ENCODE data around the gene IKBKG. TPM values are rescaled to one million over a fixed set of nuclear protein-coding genes. Genes with fewer than 3 reads are reported as not detected.
A peak's percentile ranks its signal among the peaks of the same experiment; 100 is the strongest.

IKBKG gene
- total and polyA plus RNA-seq, 2 of the 4 experiments (the other 2 are of a cell fraction): 16.5 to 38.2 TPM

GRCh38 chrX:154515966-154516655 lies 31.3 kb upstream of the IKBKG start, which contains the start of gene FAM3A:
Gene FAM3A (minus strand): TSS chrX:154516232. CDS start chrX:154515772, 460 bp downstream.
- peaks cover 3% of the 10 kb centered on the region for H3K9me1 ChIP-seq (ENCODE audit: insufficient read depth, low read length)
- peak within 1 kb of the TSS; percentile 87 for H3K4me3 ChIP-seq (ENCODE audit: insufficient read depth, low read depth, low read length)
- H3K4ac ChIP-seq (ENCODE audit: low read depth, low read length): peak within 1 kb of the TSS; percentile 62
- H2AK9ac ChIP-seq (replicated peaks; ENCODE audit: low read depth, low read length, poor library complexity): peak within 1 kb of the TSS; percentile 90
- H3K23ac ChIP-seq (ENCODE audit: low read depth, low read length): peak within 1 kb of the TSS; percentile 78
- H4K5ac ChIP-seq (ENCODE audit: low read depth, low read length): peak within 1 kb of the TSS; percentile 27
- no peak within 1 kb of the TSS for H2BK15ac ChIP-seq (ENCODE audit: low read depth, low read length)
- BruUV-seq (replicated peaks): no TSS peak
- peak within 1 kb of the TSS; percentile 71; the same call in 1 of the 2 replicates for H3K56ac ChIP-seq (ENCODE audit: extremely low read depth, insufficient read depth, low read length)
- peak within 1 kb of the TSS; percentile 94 for H3K4me2 ChIP-seq (ENCODE audit: low read depth, low read length)
- dilution Hi-C loops (cut with HindIII; ENCODE audit: low sequenced_read_pairs, unreplicated experiment) (no loop called here), intact Hi-C loops (cut with micrococcal nuclease) (loop anchor here (2.0 kb wide), 2 partner anchors 25 to 31 kb away; partner anchors contain the start of genes G6PD, IKBKG and SLC10A3), in situ Hi-C loops (cut with MboI; ENCODE audit: low sequenced_read_pairs) (no loop called here)
- H3K9ac ChIP-seq (ENCODE audit: low read depth, low read length): peak within 1 kb of the TSS; percentile 79
- no peaks in the 10 kb centered on the region for H4K20me1 ChIP-seq (ENCODE audit: insufficient read depth, low read length)
- no peaks in the 10 kb centered on the region; the same call in 1 of the 2 replicates for H3K36me3 ChIP-seq (ENCODE audit: control insufficient read depth, insufficient read depth, low read length)
- peaks cover 8% of the 10 kb centered on the region; the same call in 1 of the 2 replicates for H3K4me1 ChIP-seq (ENCODE audit: control insufficient read depth, insufficient read depth, low read length)
- ATAC-seq (ENCODE audit: low read depth): peak; percentile 96
- ChIA-PET CTCF (no interaction called here), POLR2A (ENCODE audit: unreplicated experiment) (interaction anchor here (0.7 kb wide), 1 partner anchor 19 kb away, joined by 3 read pairs; no protein-coding TSS in a partner anchor)
- no peaks in the 10 kb centered on the region for H3K9me3 ChIP-seq (ENCODE audit: control insufficient read depth, insufficient read depth, low read length)
- H4K91ac ChIP-seq (ENCODE audit: insufficient read depth, low read depth, low read length): peak within 1 kb of the TSS; percentile 73
- H3K27ac ChIP-seq (ENCODE audit: insufficient read depth, low read length): peak within 1 kb of the TSS; percentile 91
- DNase-seq: peak; percentile 85
- peak within 1 kb of the TSS; percentile 40 to 83; a peak in 3 of 4 replicates for H4K8ac ChIP-seq (ENCODE audit: low read depth in 2 of 2, low read length in 2 of 2)
- H2AFZ ChIP-seq (replicated peaks; ENCODE audit: low read length, poor library complexity): peak within 1 kb of the TSS; percentile 85
- TF ChIP-seq RFX5 (IDR thresholded peaks at IDR 0.05; ENCODE audit: low read depth, low read length) (no peak), POLR2A (IDR thresholded peaks at IDR 0.05; ENCODE audit: low read depth, low read length) (peak; percentile 71; the same call in 1 of the 2 replicates), NFE2L2 (IDR thresholded peaks at IDR 0.05; ENCODE audit: low read depth, low read length) (no peak), USF2 (IDR thresholded peaks at IDR 0.05; ENCODE audit: low read depth, low read length) (no peak), MXI1 (IDR thresholded peaks at IDR 0.05; ENCODE audit: borderline replicate concordance, low read depth, low read length) (0 out of 2 replicates have a peak, but pooled peaks have one; percentile 5)
- H2BK120ac ChIP-seq (ENCODE audit: low read depth, low read length): no peak within 1 kb of the TSS
- peak within 1 kb of the TSS; percentile 68 for H3K14ac ChIP-seq (replicated peaks; ENCODE audit: low read depth, low read length)
- peak within 1 kb of the TSS; percentile 80 for H2BK5ac ChIP-seq (ENCODE audit: low read depth, low read length, poor library complexity, severe bottlenecking)
- WGBS, 2 experiments (ENCODE audit: extremely low coverage in 2 of 2, insufficient read length in 1 of 2): 39% methylated on average over 20 of the region's 59 CpGs; no CpG with 5 or more reads in 1 of the 2 experiments
- H2AK5ac ChIP-seq (ENCODE audit: low read depth, low read length): peak within 1 kb of the TSS; percentile 81
- peaks cover 8 to 12% of the 10 kb centered on the region in 2 experiments; a peak in 2 of 4 replicates for H3K79me1 ChIP-seq (ENCODE audit: low read depth in 1 of 2, low read length in 2 of 2)
- H2BK20ac ChIP-seq (ENCODE audit: low read depth, low read length): no peak within 1 kb of the TSS
- H3K27me3 ChIP-seq (ENCODE audit: control insufficient read depth, insufficient read depth, low read length): no peaks in the 10 kb centered on the region
- H3K18ac ChIP-seq (ENCODE audit: low read depth, low read length): peak within 1 kb of the TSS; percentile 45
